Esophagus squamous epithelium (tissue), 5 donors: Measurements from ENCODE around the gene ROPN1. TPM values are rescaled to one million over a fixed set of nuclear protein-coding genes. Genes with fewer than 3 reads are reported as not detected.

Experiments
- DNase-seq: peaks from one replicate; lab custom pipeline; 2025; lab: John Stamatoyannopoulos, UW
- H3K27ac ChIP-seq, 4 donors: fragments of 200-600 bp; sonication (generic); one replicate each; pipeline ENCODE4 v1.5.1; 2016 to 2019; ENCODE audit warnings: mild to moderate bottlenecking in 1 of 4
- H3K27me3 ChIP-seq, 4 donors: fragments of 200-600 bp; sonication (generic); 1 replicate in 3 of 4; 2 replicates in 1 of 4; pipeline versions ENCODE4 v1.5.1 to v1.6.0; 2017 to 2021; ENCODE audit warnings: antibody characterized with exemption in 1 of 4
- H3K36me3 ChIP-seq, 3 donors: fragments of 200-600 bp; sonication (generic); one replicate each; pipeline ENCODE4 v1.5.1; 2016 to 2019
- H3K4me1 ChIP-seq, 3 donors: fragments of 200-600 bp; sonication (generic); one replicate each; pipeline ENCODE4 v1.5.1; 2017 to 2019
- H3K4me3 ChIP-seq, 4 donors: fragments of 200-600 bp; sonication (generic); 1 replicate in 3 of 4; 2 replicates in 1 of 4; pipeline ENCODE4 v1.5.1; 2016 to 2019; ENCODE audit warnings: mild to moderate bottlenecking in 2 of 4, moderate library complexity in 1 of 4
- H3K9me3 ChIP-seq, 3 donors: fragments of 200-600 bp; sonication (generic); one replicate each; pipeline ENCODE4 v1.5.1; 2016 to 2019
- POLR2A ChIP-seq, 4 donors: fragments of 450-650 bp; IDR thresholded peaks; one replicate each; pipeline ENCODE4 v1.6.1; 2017; ENCODE audit warnings: antibody characterized with exemption in 4 of 4, mild to moderate bottlenecking in 4 of 4, moderate library complexity in 3 of 4
- WGBS, 2 donors: methylation state at CpG; one replicate each; pipeline ENCODE4 v1.1.5; 2018; 5-methylcytosine and 5-hydroxymethylcytosine counted together
- intact Hi-C: fragments of 100-400 bp; cut with DNase I; formaldehyde crosslinking; loops from one replicate; pipeline ENCODE4 v1.15.0; 2022
- total RNA-seq, 4 donors: library from RNA; depleted of rRNA; stranded (reverse); fragments of >200 nt; gene quantifications; one replicate each; pipeline ENCODE4 v1.1.0, GENCODE V29; 2016
- TF ChIP-seq, protein P1 (sequence below), 6 experiments: fragments of 450-650 bp in 4 of 6; fragments of 200-600 bp in 2 of 6; sonication (generic) in 2 of 6; IDR thresholded peaks; one replicate each; pipeline ENCODE4 v1.5.1; 2016 to 2019; ENCODE audit warnings: antibody characterized with exemption in 6 of 6, mild to moderate bottlenecking in 4 of 6, moderate library complexity in 4 of 6
- donor health status: DM: yes; HTN: yes; CAD: no.

ROPN1 gene
- total RNA-seq, 4 donors from 2014 or later, result 0.38 TPM; not detected in 3

DNA sequence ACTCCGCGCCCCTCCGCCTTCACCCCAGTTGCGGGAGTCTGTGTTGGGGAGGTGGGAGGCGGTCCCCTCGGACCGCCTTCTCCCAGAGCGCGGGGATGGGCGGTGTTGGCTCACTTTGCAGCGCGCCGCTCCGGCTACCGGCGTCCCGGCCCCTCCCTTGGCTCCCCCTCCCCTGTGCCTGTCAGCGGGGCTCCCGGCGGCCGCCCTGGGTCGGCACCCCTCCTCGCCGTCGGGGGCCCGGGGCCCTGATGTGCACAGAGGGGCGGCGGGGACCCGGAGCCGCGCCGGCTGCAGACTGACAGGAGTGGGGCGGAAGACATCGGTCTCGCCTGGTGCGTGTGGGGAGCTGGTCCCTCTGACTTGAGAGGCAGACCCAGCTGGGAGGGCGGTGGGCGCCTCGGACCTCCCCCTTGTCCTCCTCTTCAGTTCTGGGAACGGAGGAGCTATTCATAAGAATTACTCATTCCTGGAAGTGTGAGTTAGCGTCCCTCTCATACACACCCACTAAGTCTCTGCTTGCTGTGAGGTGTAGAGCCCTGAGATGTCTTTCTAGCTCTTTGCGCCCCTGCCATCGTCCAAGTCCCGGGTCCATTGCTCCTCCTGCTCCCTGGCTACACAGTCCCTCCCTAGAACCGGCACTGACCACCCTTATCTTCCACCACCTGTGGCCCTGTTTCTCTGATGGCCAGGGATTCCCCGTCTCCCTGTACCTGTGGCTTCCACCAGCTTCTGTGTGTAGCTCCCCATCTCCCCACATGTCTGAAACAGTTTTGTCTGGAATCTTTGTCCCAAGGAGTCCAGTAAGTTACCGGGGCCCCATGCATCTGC, 42.3 kb upstream of the ROPN1 start:
- peak overlapping the region; percentile 58 to 77 (median 62) for H3K4me3 ChIP-seq
- intact Hi-C loops, result no loop called here
- H3K36me3 ChIP-seq, result no peaks in the 10 kb centered on the region
- peak overlapping the region in 3 of 4 donors; percentile 64 to 90 (median 88) for H3K27ac ChIP-seq
- H3K27me3 ChIP-seq, result peaks cover 0 to 83% (median 9%) of the 10 kb centered on the region in 4 donors
- peaks cover 5 to 25% (median 19%) of the 10 kb centered on the region in 3 donors for H3K4me1 ChIP-seq
- 15 to 20% methylated on average over 6 to 7 of the region's 47 CpGs for WGBS, 2 donors
- TF ChIP-seq, protein P1, sequence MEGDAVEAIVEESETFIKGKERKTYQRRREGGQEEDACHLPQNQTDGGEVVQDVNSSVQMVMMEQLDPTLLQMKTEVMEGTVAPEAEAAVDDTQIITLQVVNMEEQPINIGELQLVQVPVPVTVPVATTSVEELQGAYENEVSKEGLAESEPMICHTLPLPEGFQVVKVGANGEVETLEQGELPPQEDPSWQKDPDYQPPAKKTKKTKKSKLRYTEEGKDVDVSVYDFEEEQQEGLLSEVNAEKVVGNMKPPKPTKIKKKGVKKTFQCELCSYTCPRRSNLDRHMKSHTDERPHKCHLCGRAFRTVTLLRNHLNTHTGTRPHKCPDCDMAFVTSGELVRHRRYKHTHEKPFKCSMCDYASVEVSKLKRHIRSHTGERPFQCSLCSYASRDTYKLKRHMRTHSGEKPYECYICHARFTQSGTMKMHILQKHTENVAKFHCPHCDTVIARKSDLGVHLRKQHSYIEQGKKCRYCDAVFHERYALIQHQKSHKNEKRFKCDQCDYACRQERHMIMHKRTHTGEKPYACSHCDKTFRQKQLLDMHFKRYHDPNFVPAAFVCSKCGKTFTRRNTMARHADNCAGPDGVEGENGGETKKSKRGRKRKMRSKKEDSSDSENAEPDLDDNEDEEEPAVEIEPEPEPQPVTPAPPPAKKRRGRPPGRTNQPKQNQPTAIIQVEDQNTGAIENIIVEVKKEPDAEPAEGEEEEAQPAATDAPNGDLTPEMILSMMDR (IDR thresholded peaks at IDR 0.05), result no peak
- TF ChIP-seq POLR2A (IDR thresholded peaks at IDR 0.05), result no peak
- no peak for DNase-seq
- no peaks in the 10 kb centered on the region for H3K9me3 ChIP-seq

DNA sequence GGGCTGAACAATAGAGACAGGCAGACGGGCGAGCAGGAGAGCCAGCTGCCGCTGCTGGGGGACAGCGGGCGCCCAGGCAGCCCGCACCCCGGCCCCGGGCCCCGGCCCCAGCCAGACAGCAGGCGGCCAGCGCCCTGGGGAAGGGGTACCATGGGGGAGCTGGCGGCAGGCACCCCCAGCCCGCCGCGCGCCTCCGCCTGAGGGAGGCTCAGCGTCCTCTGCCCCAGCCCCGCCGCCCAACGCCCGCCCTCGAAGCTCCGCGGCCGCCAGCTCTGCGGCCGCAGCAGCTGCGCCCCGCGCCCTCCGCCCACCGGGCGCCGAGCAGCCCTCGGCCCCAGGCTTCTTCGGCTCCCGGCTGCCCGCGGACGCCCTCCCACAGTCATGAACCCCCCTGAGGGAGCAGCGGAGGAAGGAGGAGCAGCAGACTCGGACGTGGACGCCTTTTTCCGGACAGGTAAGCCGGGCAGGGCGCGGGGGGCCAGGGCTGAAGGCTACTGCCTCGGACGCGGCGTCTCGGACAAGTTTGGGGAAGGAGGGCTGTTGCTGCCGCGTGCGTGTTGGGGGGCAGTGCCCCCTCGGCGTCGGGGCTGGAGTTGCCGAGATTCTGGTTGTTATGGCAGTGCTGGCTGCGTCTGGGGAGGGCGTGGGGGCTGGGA, 41.6 kb upstream of the ROPN1 start, which contains the start of gene KALRN:
Gene KALRN (plus strand): TSS at position 10 of the 656 bp plus-strand sequence.
- intact Hi-C loops, result no loop called here
- no peak for TF ChIP-seq POLR2A (IDR thresholded peaks at IDR 0.05)
- TF ChIP-seq, protein P1 (IDR thresholded peaks at IDR 0.05), result no peak
- no peak for DNase-seq
- H3K36me3 ChIP-seq, result no peaks in the 10 kb centered on the region
- peak within 1 kb of the TSS; percentile 64 to 90 (median 78) for H3K27ac ChIP-seq
- 0 to 4% methylated on average over 5 to 11 of the region's 63 CpGs for whole genome bisulfite sequencing, 2 donors
- no peaks in the 10 kb centered on the region for H3K9me3 ChIP-seq
- H3K27me3 ChIP-seq, result peaks cover 0 to 90% (median 9%) of the 10 kb centered on the region in 4 donors
- H3K4me1 ChIP-seq, result peaks cover 5 to 25% (median 19%) of the 10 kb centered on the region in 3 donors
- peak within 1 kb of the TSS; percentile 58 to 77 (median 62) for H3K4me3 ChIP-seq

GRCh38 chr3:124032881-124033359, 41.0 kb upstream of the ROPN1 start:
- H3K27me3 ChIP-seq, result peaks cover 0 to 93% (median 9%) of the 10 kb centered on the region in 4 donors
- no peaks in the 10 kb centered on the region for H3K36me3 ChIP-seq
- intact Hi-C loops, result no loop called here
- 0% methylated on average over 5 of the region's 48 CpGs; no CpG with 5 or more reads in 1 of the 2 donors for WGBS, 2 donors
- H3K9me3 ChIP-seq, result no peaks in the 10 kb centered on the region
- peak overlapping the region; percentile 58 to 77 (median 62) for H3K4me3 ChIP-seq
- H3K27ac ChIP-seq, result peak overlapping the region; percentile 64 to 90 (median 78)
- no peak for TF ChIP-seq POLR2A (IDR thresholded peaks at IDR 0.05)
- TF ChIP-seq, protein P1 (IDR thresholded peaks at IDR 0.05), result peak in 5 of 6 experiments; percentile 45 to 77 (median 66)
- no peak for DNase-seq
- H3K4me1 ChIP-seq, result peaks cover 5 to 25% (median 19%) of the 10 kb centered on the region in 3 donors

DNA sequence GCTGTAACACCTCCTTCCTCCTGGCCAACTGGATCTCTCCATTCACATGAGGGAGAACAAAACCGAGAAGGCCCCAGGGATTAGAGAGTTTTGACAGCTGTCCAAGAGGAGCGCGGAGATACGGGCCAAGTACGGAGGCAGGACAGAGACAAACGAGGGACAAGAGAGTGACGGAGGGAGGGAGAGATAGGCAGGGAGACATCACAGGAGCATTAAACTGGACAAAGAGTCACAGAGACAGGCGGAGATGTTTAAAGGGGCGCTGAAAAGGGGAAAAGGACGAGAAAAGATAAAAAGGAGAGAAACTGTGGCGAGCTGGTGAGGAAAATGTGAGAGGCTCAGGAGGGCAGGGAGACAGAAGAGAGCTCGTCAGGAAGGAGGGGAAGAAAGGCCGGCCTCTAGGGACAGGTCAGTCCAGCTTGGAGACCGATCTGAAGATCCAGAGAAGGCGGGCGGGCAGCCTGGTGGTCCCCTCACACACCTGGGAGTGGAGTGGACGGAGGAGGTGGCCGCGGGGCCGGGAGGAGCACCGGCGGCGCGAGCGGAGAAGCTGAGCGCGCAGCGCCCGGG, 40.5 kb upstream of the ROPN1 start:
- TF ChIP-seq, protein P1 (IDR thresholded peaks at IDR 0.05), result no peak
- no peak for TF ChIP-seq POLR2A (IDR thresholded peaks at IDR 0.05)
- WGBS, 2 donors, result 7 to 18% methylated on average over 19 to 28 of the region's 29 CpGs
- Histone ChIP-seq H3K4me3 (peak overlapping the region; percentile 58 to 77 (median 62)), H3K9me3 (no peaks in the 10 kb centered on the region), H3K27ac (peak overlapping the region; percentile 64 to 90 (median 78)), H3K4me1 (peaks cover 5 to 25% (median 19%) of the 10 kb centered on the region in 3 donors), H3K27me3 (peaks cover 0 to 88% (median 9%) of the 10 kb centered on the region in 4 donors), H3K36me3 (no peaks in the 10 kb centered on the region)
- intact Hi-C loops, result no loop called here
- DNase-seq, result no peak
